Hepatocyte (in vitro differentiated cells): Measurements from ENCODE around the gene AMBP.

ENCODE experiments used
- EZH2 ChIP-seq: fragments of 200-600 bp; sonication (generic); IDR thresholded peaks from 2 replicates; pipeline ENCODE4 v1.6.1; 2016; ENCODE audit warnings: antibody characterized with exemption, mild to moderate bottlenecking, borderline replicate concordance
- TF ChIP-seq, protein P1 (sequence below): fragments of 200-600 bp; sonication (generic); IDR thresholded peaks from 2 replicates; pipeline ENCODE4 v1.5.1; 2016; ENCODE audit warnings: antibody characterized with exemption, mild to moderate bottlenecking; ENCODE audit not compliant: poor library complexity

DNA sequence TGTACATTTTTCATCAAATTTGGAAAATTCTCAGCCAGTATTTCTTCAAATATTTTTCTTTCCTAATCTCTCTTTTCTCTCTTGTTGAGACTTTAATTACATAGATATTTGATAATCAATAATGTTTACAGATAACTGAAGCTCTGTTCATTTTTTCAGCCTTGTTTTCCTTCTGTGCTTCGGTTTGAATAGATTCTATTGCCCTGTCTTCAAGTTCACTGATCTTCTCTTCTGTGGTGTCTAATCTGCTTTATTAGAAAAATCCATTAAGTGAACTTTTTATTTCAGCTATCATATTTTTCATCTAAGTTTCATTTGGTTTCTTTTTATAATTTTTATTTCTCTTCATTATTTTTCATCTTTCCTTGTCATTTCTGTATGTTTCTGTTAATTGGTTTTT lies 54.1 kb downstream of the AMBP start:
- TF ChIP-seq, protein P1, sequence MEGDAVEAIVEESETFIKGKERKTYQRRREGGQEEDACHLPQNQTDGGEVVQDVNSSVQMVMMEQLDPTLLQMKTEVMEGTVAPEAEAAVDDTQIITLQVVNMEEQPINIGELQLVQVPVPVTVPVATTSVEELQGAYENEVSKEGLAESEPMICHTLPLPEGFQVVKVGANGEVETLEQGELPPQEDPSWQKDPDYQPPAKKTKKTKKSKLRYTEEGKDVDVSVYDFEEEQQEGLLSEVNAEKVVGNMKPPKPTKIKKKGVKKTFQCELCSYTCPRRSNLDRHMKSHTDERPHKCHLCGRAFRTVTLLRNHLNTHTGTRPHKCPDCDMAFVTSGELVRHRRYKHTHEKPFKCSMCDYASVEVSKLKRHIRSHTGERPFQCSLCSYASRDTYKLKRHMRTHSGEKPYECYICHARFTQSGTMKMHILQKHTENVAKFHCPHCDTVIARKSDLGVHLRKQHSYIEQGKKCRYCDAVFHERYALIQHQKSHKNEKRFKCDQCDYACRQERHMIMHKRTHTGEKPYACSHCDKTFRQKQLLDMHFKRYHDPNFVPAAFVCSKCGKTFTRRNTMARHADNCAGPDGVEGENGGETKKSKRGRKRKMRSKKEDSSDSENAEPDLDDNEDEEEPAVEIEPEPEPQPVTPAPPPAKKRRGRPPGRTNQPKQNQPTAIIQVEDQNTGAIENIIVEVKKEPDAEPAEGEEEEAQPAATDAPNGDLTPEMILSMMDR = no peak
- TF ChIP-seq EZH2 = no peak
